HG03108 (cell line): ENCODE measurements around the gene CISD1.

Experiments used
- ATAC-seq: cut with Tn5 transposase; IDR thresholded peaks from one replicate; pipeline ENCODE4 v1.9.1; 2021; ENCODE audit warnings: moderate library complexity; ENCODE audit not compliant: unreplicated experiment

Gene CISD1

GRCh38 chr10:58305821-58306220 lies 36.9 kb downstream of the CISD1 start:
- no peak for ATAC-seq

DNA sequence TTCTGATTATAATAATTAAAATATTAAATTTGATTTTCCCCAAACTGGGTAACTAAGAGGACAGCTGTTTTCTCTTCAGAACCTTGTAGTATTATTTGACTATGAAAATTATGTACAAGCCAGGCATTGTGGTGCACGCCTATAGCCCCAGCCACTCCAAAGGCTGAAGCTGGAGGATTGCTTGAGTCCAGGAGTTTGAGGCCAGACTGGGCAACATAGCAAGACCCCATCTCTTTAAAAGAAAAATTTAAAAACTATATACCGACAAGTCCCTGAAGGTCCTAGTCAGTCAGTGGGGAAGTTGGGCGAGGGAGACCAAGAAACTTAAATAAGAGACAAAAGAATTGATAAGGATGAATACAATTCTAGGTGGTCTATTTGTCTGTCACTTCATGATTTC lies 38.7 kb downstream of the CISD1 start:
- ATAC-seq: no peak

- ATAC-seq: no peak
Observed at GRCh38 chr10:58311026-58311425, 42.1 kb downstream of the CISD1 start.

DNA sequence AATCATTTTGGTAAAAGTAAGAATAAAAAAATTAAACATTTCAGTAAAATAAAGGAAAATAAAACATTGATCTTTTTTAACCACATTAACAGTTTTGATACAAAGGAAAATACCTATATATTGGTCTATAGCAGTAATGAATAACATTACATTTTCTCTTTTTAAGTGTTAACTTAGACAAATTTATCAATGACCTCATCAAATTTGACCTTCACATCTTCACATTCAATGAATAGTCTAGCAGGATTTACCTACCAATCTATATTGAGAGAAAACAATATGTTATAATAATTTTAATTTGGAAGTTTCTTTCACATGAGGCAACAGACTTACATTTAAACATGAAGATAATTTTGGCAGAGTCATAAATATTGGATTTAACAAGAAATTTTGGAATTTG lies 47.9 kb downstream of the CISD1 start:
- no peak for ATAC-seq

- no peak for ATAC-seq
Observed at GRCh38 chr10:58318346-58318745, 49.4 kb downstream of the CISD1 start.

DNA sequence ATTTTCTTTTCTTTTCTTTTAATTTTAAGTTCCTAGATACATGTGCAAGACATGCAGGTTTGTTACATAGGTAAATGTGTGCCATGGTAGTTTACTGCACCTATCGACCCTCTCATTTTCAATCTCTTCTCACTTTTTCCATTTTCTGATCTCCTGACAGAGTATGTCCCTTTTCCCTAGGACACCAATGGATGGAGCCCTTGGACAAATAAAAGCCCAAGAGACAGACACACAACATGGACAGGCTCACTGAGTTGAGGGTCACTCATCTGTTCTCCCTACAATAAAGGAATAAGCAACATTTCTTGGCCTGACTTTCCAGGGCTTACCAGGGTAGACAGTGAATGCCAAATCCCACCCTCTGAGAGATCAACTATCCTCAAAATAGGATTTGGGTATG lies 50.6 kb downstream of the CISD1 start:
- no peak for ATAC-seq

GRCh38 chr10:58320351-58321049 lies 51.5 kb downstream of the CISD1 start:
- no peak for ATAC-seq

DNA sequence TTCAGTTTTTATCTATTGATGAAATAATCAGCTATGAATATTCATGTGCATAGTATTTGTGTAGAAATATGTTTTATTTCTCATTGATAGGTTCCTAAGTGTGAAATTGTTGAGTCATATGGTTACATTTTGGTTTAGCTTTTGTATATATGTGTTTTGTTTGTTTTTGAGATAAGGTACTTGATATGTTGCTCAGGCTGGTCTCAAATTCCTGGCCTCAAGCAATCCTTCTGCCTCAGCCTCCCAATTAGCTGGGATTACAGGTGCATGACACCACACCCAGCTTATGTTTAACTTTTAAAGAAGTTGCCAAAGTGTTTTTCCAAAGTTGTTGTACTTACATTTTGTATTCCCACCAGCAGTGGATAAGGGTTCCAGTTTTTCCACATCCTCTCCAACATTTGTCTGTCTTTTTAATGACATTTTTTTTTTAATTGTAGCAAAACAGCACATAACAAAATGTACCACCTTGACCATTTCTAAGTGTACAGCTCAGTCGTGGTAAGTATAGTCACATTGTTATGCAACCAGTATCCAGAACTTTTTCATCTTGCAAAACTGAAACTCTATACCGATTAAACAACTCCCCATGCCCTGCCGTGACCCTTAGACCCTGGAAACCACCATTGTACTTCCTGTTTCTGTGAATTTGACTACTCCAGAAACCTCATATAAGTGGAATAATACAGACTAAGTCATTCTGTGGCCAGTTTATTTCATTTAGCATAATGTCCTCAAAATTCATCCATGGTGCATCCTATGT lies 53.3 kb downstream of the CISD1 start:
- peak; percentile 71 for ATAC-seq

- ATAC-seq: no peak
Observed at GRCh38 chr10:58322835-58323209, 53.9 kb downstream of the CISD1 start.

GRCh38 chr10:58326967-58327381 lies 58.0 kb downstream of the CISD1 start:
- ATAC-seq: no peak

- no peak for ATAC-seq
Observed at GRCh38 chr10:58328233-58328632, 59.3 kb downstream of the CISD1 start.

DNA sequence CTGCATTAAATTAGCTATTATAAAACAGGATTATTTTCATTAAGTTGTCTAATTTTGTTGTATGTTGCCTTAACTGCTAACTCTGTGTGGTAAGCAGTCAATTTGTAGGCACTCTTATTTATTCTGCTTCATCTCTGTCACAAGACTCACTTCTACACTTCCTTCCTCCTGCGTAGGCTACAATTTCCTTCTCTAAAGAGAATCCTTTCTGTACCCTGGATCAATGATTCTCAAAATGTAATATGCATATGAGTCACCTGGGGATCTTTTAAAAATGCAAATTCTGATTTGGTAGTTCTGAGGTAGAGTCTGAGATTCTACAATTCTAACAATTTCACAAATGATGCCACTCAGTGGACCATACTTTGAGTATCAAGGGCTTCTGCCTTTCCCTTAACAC lies 61.5 kb downstream of the CISD1 start:
- no peak for ATAC-seq

DNA sequence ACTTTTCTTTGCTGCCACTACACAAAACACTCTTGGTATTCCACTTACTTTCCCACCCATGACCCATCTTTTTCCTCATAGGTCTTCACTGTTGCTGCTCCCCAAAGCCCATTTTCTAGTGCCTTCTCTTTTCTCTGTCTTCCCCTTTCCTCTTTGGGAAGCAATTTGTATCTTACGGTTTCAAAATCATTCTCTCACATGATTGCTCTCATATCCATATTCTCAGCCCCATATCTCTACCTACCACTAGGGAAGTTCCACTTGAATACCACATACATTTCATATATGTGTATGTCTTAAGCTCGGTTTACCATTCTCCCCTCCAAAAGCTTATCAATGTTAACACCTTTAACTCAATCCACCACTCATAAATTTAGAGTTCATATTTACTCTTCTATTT lies 62.7 kb downstream of the CISD1 start:
- no peak for ATAC-seq

DNA sequence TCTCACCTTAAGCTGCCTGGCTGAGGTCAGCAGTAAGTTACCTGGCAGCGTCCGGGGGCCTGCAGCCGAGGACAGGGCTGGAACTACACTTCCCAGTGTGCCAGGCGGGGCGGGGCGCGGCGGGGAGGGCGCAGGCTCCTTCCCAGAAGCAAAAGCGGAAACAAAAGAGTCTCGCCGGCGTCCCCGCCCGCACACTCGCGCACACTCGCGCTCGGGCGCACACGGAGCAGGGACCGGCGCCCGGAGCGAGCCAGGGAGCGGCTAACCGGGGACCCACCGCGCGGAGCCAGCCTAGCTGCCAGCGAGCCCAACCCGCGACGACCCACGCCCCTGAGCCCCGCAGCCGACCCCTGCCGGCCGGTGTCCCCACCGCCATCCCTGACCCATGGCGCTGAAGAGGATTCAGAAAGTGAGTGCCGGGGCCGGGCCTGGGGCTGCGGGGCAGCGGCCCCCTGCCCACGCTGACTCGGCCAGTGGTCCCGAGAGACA lies 65.9 kb downstream of the CISD1 start, which contains the start of gene UBE2D1:
Gene UBE2D1 (plus strand): TSS at position 190 of the 489 bp plus-strand sequence. CDS start 196 bp downstream, at position 386.
- peak; percentile 97 for ATAC-seq

- peak; percentile 32 for ATAC-seq
Observed at GRCh38 chr10:58335306-58336005, 66.5 kb downstream of the CISD1 start.

DNA sequence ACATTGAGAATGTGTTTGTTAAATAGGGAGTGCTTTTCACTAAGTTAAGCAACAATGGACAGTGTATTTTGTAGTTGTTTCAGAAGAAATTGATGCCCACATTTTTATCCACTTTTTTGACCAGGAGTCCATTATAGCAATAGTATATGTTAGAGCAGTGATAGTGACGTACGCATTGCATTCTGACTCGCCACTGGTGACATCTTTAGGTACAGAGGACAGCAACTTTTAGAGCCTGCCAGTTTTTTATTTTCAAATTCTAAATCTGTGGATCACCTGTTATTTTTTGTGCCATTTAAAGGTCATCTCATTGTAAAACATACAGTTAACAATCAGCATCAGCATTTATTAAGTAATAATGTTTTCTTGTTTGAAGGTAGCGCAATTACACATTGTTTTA lies 67.3 kb downstream of the CISD1 start:
- no peak for ATAC-seq
